Nephron (organoid): ENCODE measurements around the gene ZYG11A.

ENCODE experiments used
- H3K27ac Mint-ChIP-seq, 3 experiments: 2 replicates each; pipeline ENCODE4 v1.8.0; 2020; ENCODE audit warnings: mixed read lengths in 3 of 3, mild to moderate bottlenecking in 2 of 3, moderate library complexity in 1 of 3
- H3K27me3 Mint-ChIP-seq: 2 replicates; pipeline ENCODE4 v1.8.0; 2021; ENCODE audit warnings: low read depth, mild to moderate bottlenecking, moderate library complexity, mixed read lengths
- H3K36me3 Mint-ChIP-seq: 2 replicates; pipeline ENCODE4 v1.8.0; 2020; ENCODE audit warnings: low read depth, mixed read lengths
- H3K4me1 Mint-ChIP-seq: 2 replicates; pipeline ENCODE4 v1.8.0; 2020; ENCODE audit warnings: mixed read lengths
- H3K4me3 Mint-ChIP-seq, 3 experiments: 2 replicates each; pipeline ENCODE4 v1.8.0; 2020; ENCODE audit warnings: mild to moderate bottlenecking in 3 of 3, mixed read lengths in 3 of 3, moderate library complexity in 2 of 3
- H3K9me3 Mint-ChIP-seq: 2 replicates; pipeline ENCODE4 v1.8.0; 2020; ENCODE audit warnings: mixed read lengths
- CTCF ChIP-seq, 3 experiments: fragments of 200-600 bp; sonication (generic); IDR thresholded peaks; one replicate each; pipeline ENCODE4 v1.5.0; 2021; ENCODE audit warnings: antibody characterized with exemption in 3 of 3; ENCODE audit not compliant: unreplicated experiment in 3 of 3

The ZYG11A gene

GRCh38 chr1:52929019-52929418 lies 86.5 kb downstream of the ZYG11A start:
- no peaks in the 10 kb centered on the region for H3K9me3 Mint-ChIP-seq
- H3K27me3 Mint-ChIP-seq: peaks cover 20% of the 10 kb centered on the region
- H3K4me1 Mint-ChIP-seq: peaks cover 10% of the 10 kb centered on the region
- peaks cover 5% of the 10 kb centered on the region for H3K36me3 Mint-ChIP-seq
- TF ChIP-seq CTCF (IDR thresholded peaks at IDR 0.05; ENCODE audit: unreplicated experiment in 3 of 3): no peak
- H3K27ac Mint-ChIP-seq: no peak overlapping the region
- peak overlapping the region in 1 of 3 experiments; percentile 26 for H3K4me3 Mint-ChIP-seq

- H3K9me3 Mint-ChIP-seq: no peaks in the 10 kb centered on the region
- H3K36me3 Mint-ChIP-seq: peaks cover 7% of the 10 kb centered on the region
- H3K27ac Mint-ChIP-seq: no peak overlapping the region
- H3K4me3 Mint-ChIP-seq: no peak overlapping the region
- H3K27me3 Mint-ChIP-seq: no peaks in the 10 kb centered on the region
- no peak for TF ChIP-seq CTCF (IDR thresholded peaks at IDR 0.05; ENCODE audit: unreplicated experiment in 3 of 3)
- no peaks in the 10 kb centered on the region for H3K4me1 Mint-ChIP-seq
Observed at GRCh38 chr1:52937433-52938182, 95.0 kb downstream of the ZYG11A start.

- Mint-ChIP-seq H3K9me3 (no peaks in the 10 kb centered on the region), H3K4me1 (no peaks in the 10 kb centered on the region), H3K36me3 (peaks cover 7% of the 10 kb centered on the region), H3K27ac (no peak overlapping the region), H3K4me3 (no peak overlapping the region), H3K27me3 (no peaks in the 10 kb centered on the region)
- no peak for TF ChIP-seq CTCF (IDR thresholded peaks at IDR 0.05; ENCODE audit: unreplicated experiment in 3 of 3)
Observed at GRCh38 chr1:52938183-52938451, 95.6 kb downstream of the ZYG11A start.

- H3K4me1 Mint-ChIP-seq: no peaks in the 10 kb centered on the region
- no peaks in the 10 kb centered on the region for H3K27me3 Mint-ChIP-seq
- no peak overlapping the region for H3K27ac Mint-ChIP-seq
- no peak for TF ChIP-seq CTCF (IDR thresholded peaks at IDR 0.05; ENCODE audit: unreplicated experiment in 3 of 3)
- peaks cover 10% of the 10 kb centered on the region for H3K36me3 Mint-ChIP-seq
- H3K9me3 Mint-ChIP-seq: no peaks in the 10 kb centered on the region
- no peak overlapping the region for H3K4me3 Mint-ChIP-seq
Observed at GRCh38 chr1:52943876-52944416, 101.4 kb downstream of the ZYG11A start.

GRCh38 chr1:52944566-52944965 lies 102.0 kb downstream of the ZYG11A start:
- H3K4me3 Mint-ChIP-seq: no peak overlapping the region
- no peaks in the 10 kb centered on the region for H3K9me3 Mint-ChIP-seq
- no peak for TF ChIP-seq CTCF (IDR thresholded peaks at IDR 0.05; ENCODE audit: unreplicated experiment in 3 of 3)
- peaks cover 14% of the 10 kb centered on the region for H3K36me3 Mint-ChIP-seq
- no peaks in the 10 kb centered on the region for H3K27me3 Mint-ChIP-seq
- no peaks in the 10 kb centered on the region for H3K4me1 Mint-ChIP-seq
- H3K27ac Mint-ChIP-seq: no peak overlapping the region
